Activated naive CD8-positive, alpha-beta T cell treated with anti-CD3 and anti-CD28 coated beads, Interleukin-2, amount 50 U/mL, for 16 hours (primary cell): ENCODE results near the gene TMEM269.
A peak's percentile ranks its signal among the peaks of the same experiment; 100 is the strongest.
"Not testable (repeated sequence)": the region's sequence is repeated elsewhere in the genome, so short reads cannot be mapped to it uniquely, and the experiment has no call there.

Experiments
- DNase-seq: peaks from one replicate; pipeline ENCODE4 v3.0.0-alpha.2; 2020; ENCODE audit warnings: low read depth, low spot score

The TMEM269 gene

DNA sequence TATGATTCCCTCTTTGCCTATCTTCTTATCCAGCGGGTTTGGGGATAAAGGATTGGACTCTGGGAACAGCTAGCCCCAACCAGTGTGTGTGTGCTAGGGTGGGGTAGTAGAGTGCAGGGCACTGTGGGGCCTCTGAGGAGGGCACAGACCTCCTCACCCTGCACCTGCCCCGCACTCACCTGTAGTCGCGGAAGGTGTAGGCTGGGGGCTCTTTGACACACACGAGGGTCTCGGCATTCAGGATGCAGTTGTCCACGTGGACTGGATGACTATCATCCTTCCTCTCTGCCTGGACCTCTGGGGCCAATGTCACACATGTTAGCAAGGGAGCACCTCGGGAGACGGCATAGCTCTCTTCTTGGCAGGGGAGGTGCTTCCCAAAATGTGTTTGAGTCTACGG lies 36.8 kb upstream of the TMEM269 start:
- no peak for DNase-seq

DNA sequence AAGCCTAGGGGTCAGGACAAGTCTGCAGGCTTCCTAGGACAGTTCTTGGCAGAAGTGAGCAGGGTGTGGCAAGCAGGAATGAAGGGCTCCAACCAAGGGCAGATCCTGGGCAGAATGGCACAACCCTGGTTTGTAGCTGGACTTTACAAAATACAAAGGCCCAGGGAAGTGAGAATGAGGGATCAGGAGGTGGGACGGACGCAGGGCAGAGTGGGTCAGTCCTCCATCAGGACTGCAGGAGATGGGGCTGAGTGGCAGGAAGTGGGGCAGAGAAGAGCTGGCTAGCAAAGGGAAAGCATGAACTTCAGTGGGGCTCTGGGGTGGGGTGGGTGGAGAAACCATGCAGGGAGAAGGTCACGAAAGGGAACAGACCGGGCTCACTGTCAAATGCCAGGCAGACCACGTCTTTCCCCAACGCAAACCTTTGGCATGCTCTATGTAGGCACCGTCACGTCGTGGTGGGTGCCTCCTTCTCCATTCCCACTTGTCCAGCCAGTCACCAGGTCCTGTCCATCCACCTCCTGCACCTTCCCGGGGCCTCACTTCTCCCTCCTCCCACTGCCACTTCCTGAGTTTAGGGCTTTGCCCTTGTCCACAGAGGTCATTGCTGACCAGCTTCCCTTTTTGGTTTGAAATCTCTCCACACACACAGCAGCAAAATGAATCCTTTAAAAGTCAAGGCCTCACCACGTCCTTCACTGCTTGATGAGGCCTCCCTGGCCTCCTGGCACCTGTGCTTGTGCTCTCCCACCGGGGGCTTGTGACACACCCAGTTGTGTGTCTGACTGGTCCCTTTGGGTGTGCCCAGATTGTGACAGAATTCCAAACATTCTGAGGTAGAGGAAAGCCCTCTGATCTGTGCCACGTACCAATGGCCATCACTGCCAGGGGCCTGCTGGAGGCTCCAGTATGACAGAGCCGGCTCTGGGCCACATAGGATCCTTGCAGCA lies 36.1 kb upstream of the TMEM269 start:
- no peak for DNase-seq

DNA sequence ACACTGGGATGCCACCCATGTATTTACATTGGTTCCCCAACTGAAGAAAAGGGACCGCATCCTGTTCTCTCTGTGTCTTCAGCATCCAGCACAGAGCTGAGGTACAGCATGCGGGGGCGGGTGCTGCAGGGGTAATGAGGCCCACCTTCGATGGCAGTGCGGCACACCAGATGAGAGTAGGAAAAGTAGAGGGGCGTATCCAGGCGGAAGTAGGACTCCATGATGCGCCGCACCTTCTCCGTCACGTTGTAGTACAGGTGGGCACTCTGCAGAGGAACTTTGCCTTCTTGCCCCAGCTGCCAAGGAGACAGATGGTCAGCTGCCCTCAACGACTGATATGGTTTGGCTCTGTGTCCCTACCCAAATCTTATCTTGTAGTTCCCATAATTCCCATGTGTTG lies 34.8 kb upstream of the TMEM269 start:
- DNase-seq, result no peak

DNA sequence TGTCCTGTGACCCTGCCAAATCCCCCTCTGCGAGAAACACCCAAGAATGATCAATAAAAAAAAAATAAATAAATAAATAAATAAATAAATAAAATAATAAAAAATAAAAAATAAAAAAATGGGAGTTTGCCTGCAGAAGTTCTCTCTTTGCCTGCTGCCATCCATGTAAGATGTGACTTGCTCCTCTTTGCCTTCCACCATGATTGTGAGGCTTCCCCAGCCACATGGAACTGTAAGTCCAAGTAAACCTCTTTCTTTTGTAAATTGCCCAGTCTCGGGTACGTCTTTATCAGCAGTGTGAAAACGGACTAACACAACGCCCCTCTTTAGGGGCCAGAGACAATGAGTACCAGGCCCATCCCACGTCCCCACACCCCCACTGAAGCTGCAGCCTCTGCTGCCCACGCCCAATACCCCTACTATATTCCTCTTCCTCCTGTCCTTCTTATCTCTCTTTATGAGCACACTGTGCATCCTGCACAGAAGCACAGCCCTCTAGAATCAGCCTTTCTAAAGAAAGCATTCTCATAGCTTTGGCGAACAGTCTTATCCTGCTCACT lies 33.2 kb upstream of the TMEM269 start:
- not testable (repeated sequence) for DNase-seq

DNA sequence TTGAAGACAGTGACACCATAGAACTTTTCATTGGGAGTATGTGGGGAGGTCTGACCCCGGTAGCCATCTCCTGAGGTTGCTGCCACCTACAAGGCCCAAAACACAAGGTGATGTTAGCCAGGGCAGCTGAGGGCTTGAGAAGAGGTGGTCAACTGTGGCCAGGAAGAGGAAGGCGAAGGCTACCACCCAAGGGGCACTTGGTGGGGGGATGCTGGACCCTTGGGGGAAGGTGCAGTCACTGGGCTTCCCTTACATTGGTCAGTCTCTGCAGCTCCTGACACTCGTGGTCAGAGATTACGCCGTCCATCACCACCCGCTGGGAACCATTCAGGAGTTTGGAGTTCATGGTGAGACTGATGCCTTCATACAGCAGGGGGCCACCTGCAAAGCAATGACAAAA lies 32.5 kb upstream of the TMEM269 start:
- no peak for DNase-seq

DNA sequence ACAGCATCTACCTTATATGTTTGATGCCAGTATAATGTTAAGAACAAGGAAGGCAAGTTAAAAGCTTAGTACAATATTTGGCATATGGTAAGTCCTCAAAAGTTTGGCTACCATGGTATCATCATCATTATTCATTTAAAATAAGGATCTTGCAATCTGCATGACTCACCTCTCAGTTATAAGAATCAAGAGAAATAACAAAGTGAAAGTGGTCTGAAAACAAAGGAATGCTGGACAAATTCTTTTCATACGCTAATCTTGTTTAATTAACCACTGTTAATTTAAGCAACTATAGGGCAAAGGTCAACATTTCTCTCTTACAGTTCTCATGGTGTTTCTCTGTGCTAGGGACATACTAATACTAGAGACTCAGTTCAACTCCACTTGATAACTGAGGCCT lies 31.7 kb upstream of the TMEM269 start:
- no peak for DNase-seq

DNA sequence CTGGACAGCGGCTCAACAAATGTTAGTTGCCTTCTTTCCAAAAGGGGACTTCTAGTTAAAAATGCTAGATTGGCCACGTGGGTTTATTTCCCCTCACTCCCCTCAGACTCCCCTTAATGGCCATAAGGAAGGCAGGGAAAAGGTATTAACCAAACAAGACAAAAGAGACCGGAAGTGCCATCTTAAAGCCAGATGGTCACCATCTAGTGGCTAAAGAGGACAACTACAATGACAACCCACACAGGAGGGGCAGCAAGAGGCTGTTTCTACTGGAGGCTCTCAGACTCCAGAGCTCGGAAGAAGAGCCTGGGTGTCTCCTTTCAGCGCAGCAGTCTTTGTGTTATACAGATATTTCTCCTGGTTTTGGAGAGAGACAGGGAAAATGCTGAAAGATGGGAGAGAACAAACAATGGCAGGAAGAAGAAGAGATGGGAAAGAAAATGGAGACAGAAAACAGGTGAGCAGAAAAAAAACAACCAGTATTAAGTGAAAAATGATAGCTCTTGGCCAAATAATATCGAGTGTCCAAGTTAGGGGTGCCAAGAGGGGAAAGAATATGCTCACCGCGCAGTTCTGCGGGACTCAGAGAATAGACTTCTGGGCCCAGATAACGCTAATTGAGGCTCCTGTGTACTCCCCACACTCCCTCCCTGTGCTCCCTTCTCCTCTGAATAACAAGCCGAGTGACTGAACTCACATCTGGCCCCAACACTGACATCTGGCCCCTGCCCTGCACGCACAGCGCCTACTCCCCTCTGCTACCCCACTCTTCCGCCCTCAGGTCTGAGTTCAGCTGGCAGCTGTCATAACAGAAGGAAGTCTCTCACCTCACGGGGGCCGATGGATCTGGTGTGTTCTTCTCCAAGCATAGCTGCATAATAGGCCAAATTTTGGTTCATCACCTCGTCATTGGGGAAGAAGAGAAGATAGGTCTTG lies 27.6 kb upstream of the TMEM269 start:
- DNase-seq, result no peak

DNA sequence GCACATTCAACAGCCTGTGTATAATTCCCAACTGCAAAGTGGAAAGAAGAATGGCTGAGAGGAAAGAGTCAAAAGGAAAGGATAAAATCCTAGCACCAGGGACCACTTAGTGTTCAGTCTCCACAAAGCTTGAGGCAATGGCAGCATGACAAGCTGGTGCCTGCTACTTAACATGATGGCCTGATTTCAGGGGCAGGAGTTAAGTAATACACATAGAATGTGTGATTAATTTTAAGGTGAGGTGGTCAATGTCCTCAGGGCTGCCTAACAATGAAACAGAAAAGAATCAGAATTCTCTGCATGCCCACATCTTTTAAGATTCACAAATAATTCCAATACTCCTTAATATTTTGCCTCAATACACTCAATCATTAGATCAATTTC lies 26.9 kb upstream of the TMEM269 start:
- DNase-seq, result no peak

DNA sequence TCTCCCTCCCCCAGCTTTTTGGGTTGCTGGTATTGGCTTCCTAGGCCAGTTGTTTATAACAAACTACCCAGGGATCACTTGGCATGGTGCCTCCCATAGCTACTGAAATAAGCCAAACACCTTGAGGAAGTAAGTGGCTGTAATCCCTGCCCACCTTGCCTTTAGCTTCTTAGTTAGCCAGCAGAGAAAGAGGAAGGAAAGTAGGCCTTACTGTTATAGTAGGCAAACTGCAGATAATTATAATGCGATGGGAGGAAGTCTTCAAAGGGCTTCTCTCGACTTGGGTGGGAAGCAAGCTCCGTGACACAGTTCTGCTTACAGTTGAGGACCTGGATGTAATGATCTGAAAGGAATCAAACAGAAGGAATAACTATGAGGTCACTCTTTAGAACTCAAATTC lies 26.1 kb upstream of the TMEM269 start:
- no peak for DNase-seq

DNA sequence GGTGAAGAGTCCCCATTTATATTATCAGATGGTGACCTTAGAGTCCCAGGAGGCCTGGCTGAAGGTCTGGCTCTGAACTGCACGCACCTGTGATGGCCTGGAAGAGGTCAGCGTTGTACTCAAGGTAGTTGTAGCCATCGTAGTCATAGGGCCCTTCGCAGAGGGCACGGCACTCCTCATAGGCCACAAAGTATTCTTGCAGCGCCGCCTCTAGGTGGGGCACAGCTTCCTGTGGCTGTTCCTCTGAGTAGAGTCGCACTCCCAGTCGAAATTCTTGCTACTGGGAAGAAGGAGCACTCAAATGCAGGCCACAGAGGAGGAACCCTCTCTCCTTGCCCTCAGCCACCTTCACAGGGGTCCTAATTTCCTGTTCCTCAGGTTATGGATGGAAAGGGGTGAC lies 25.7 kb upstream of the TMEM269 start:
- no peak for DNase-seq

DNA sequence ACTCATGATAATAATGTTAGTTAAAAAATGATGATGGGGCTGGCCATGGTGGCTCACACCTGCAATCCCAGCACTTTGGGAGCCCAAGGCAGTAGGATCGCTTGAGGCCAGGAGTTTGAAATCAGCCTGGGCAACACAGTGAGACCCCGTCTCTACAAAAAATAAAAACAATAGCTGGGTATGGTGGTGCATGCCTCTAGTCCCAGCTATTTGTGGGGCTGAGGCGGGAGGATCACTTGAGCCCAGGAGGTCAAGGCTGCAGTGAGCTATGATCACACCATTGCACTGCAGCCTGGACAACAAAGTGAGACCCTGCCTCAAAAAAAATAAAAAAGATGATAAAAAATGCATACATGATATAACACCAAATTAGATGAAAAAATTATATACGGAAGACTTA lies 23.2 kb upstream of the TMEM269 start:
- DNase-seq, result no peak

DNA sequence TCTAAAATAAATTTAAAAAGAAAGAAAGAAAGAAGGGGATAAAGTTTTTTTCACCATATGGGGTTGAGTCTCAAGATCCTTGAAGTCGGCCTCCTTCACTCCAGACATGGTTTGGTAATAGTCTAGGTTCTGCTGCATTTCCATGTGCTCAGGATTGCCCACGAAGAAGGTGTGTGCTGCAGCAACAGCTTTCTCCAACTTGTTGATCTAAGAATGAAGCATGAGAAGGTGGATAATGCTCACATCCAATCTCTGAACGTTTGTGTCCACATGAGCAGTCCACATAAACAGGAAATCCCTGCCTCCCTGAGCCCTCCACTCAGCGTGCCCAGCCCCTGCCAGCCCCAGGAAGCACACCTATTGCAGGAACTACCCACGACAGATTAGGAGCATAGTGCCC lies 22.5 kb upstream of the TMEM269 start:
- no peak for DNase-seq

DNA sequence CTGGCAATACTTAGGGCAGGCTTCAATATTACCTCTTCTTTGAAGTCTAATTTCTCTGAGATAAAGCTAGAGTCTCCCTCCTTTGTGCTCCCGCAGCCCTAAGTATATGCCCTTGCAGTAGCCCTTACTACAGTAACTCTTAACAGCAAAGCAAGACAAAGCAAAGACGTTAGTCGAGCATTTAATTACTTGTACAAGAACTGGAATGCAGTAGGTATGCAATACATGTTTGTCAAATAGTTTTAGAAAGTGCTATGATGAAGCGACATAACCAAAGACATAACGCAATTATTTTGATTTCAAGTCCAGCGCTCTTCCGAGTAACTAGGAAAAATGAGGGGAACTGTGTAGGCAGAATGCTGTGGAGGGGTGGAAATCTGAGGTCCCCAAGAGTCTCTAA lies 19.5 kb upstream of the TMEM269 start:
- no peak for DNase-seq

DNA sequence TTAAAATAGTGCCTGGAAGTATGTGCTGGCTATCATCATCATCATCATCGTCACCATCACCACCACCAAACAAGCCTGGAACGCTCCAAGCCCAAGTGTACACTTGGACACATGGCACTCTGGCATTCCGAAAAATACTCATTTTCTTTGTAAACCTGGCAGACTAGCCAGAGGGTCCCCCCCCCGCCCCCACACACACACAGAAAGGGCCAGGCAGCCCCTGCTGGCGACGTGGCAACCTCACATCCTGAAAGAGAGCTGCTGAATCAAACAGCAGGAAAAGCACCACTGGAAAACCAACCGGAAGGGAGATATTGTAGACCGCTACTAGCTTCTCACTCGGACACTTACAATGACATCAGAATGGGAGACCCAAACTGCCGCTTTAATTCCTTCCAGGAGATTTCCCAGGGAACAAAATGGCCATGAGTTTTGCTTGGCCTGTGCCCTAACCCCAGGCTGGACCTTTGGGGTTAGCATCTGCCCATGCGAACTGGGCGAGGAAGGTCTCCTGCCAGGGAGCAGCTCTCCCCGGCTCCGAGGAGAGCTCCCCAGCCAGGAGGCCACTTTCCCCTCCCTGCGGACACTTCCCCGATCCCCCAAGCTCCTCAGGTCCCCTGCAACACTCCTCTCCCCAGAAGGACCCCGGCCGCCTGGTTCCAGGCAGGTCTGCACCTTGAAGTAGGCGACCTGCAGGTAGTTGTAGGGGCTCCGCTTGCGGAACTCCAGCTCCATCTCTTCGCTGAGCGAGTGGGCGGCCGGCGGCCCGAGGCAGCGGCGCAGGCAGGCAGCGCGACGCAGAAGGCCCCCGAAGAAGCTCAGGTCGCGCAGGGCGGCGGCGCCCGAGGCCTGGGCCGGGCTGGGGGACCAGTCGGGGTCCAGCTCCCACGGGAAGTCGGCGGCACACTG lies 18.7 kb upstream of the TMEM269 start:
- DNase-seq, result peak; percentile 18

DNA sequence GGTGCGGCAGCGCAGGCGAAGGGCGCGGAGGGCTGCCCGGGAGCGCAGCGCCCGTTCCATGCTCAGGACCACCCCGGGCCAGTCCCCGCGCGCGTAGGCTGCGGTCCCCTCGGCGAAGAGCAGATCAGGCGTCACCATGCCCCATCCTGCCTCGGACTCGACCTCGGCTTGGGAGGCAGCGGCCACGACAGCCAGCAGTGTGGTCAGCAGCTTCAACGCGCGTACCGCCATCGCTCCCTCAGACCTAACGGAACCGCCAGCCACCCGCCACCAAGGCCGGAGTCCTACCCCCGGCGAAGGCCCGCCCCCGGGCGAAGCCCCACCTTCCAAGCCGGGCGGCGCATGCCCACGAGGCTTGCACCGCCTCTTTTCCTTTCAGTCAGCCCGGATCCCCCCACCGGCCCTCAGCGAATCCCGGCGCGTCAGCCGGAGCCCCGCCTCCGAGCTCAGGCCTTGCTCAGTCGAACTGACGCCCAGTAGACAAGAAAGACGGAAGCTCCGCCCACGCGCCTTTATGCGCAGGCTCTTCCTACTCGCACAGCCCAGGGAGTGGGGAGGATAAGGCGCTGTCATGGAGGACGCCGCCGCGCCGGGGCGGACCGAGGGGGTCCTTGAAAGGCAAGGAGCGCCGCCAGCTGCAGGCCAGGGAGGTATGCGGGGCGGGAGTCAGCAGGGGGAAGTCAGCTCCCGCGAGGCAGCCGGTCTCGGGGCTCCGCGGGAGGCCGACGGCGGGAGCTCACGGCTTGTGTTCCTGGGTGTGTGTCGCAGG lies 17.9 kb upstream of the TMEM269 start, which contains the start of the genes C1orf50 and P3H1:
C1orf50 (plus strand) TSS at position 509 of the 769 bp plus-strand sequence; CDS start at position 572, 63 bp downstream.
P3H1 (minus strand) TSS at position 288 of the 769 bp plus-strand sequence; CDS start at position 231, 57 bp downstream.
- DNase-seq, result peak; percentile 99

DNA sequence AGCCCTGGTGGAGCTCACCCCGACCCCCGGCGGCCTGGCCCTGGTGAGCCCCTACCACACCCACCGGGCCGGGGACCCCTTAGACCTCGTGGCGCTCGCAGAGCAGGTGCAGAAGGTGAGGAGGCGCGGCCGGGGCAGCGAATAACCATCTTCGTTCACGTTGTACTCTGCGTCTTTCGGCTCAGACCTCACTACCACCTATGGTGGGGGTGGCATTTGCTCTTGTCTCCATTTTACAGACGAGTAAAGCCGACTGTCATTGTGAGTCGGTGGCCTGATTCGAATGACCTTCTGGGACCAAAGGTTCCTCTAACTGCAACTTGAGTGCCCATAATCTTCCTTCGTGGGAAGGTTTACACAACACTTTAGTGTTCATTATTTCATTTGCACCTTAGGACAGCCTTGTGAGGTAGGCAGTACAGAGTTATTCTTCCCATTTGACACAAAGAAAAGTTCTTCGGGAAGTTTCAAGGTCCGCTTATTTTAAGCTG lies 17.2 kb upstream of the TMEM269 start:
- DNase-seq, result no peak

DNA sequence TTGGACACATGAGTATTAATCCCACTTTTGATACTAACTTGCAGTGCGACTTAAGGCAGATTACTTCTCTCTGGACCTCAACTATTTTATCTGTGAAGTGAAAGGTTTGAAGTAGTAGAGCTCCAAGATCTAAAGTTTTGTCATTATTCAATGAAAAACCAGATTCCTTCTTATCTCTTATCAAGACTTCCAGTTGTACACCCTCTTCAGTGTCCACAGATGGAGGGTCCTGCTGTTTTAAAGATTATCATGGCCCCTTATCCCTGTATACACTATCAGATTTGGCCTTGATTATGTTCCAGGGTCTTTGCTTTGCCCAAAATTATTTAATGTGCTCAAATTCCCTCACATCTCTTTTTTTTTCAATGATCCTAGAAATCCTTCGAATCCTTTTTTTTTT lies 16.6 kb upstream of the TMEM269 start:
- DNase-seq, result no peak

DNA sequence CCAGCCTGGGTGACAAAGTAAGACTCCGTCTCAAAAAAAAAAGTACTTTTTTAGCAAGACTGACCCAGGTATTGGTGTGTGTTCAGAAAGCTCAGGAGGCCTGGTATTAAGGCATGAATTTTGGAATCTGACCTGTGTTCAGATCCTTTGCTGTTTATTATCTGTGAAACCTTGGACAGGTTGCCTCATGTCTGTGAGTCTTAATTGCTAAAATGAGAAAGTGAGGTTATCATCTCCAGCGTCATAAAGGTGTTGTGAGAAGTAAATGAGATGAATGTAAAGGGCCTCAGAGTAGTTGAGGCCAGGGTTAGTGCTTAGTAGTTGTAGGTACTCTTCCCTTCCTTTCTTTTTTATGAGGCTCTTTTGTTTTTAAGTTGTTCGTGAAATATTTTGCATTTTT lies 15.0 kb upstream of the TMEM269 start:
- DNase-seq, result no peak

DNA sequence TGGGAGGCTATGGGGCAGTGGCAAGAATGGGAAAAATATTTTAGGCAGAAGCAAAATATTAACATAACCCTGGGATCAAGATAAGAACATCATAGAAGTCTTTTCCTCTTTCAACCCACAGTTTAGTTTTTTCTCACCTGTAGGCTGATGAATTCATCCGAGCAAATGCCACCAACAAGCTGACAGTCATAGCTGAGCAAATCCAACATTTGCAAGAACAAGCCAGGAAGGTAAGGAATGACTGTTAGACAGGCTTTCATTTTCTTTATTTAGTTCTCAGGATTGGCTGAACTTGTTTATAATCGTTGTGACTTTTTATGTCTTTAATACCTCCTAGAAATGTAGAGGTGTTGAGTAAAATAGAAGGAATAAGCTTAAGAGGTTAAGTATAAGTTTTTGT lies 11.4 kb upstream of the TMEM269 start:
- DNase-seq, result no peak

DNA sequence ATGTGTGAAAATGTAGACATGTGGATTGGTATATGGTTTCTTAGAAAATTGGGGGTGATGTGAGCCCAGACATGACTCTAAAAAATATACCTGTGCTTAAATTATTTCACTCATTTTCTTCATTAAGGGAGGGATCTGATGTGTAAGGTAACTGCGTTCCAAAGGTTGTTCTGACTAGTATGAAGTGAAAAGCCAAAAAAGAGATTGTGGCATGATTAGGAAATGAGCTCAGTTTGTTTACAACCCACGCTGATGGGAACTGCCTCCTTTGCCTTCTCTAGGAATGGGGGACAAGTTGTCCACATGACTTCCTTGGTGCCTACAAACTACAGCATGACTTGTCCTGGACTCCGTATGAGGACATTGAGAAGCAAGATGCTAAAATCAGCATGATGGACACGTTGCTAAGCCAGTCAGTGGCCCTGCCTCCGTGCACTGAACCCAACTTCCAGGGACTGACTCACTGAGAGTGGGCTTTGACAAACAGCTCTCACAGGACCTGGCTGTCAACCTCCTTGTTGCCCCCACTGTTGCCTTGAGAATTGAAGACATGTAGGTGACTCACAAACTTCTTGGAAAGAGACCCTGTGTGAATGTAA lies 9.8 kb upstream of the TMEM269 start:
- DNase-seq, result no peak
